Fibroblast of gingiva (primary cell): ENCODE measurements around the gene CACNA1F.
A peak's percentile ranks its signal among the peaks of the same experiment; 100 is the strongest.

Experiments used
- DNase-seq: peaks from one replicate; pipeline ENCODE4 v3.0.0-alpha.2; 2011; ENCODE audit warnings: low read depth

The CACNA1F gene

GRCh38 chrX:49233176-49233575, at the start of gene CACNA1F:
Gene CACNA1F, minus strand, starts transcription at chrX:49233340. Its CDS starts 31 bp downstream, at chrX:49233309.
- DNase-seq: no peak

DNA sequence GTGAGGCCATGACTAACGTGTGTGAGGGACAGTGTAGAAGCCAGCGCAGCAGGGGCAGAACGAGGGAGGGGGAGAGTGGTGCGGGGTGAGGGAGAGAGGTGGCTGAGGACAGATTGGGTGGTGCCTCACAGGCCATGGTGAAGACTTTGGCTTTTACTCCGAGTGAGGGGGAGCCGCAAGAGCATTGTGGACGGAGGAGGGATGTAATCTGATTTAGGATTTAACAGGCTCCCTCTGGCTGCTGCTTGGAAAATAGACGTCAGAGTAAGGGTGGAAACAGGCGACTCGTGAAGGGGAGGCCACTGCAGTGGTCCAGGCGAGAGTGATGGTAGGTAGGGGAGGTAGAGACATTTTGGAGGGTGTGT, 49.5 kb upstream of the CACNA1F start:
- peak; percentile 4 for DNase-seq

DNA sequence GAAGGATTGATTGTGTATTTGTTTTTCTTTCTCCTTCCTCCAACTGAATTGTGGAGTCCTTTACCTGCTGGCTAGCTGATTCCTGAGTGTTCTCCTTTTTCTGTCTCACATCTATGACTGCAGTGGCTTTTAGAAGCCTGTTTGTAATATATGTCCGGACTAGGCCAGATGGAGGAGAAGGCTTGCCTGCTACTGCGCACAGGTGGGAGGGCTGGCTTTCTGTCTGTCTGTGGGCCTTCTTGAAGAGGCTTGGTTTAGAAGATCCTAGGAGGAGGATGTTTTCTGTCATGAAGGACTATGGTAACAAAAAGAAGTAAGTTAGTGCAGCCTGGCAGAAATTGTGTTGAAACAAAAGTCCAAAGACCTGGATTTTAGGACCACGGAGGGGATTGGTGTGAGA, 44.9 kb upstream of the CACNA1F start:
- no peak for DNase-seq

DNA sequence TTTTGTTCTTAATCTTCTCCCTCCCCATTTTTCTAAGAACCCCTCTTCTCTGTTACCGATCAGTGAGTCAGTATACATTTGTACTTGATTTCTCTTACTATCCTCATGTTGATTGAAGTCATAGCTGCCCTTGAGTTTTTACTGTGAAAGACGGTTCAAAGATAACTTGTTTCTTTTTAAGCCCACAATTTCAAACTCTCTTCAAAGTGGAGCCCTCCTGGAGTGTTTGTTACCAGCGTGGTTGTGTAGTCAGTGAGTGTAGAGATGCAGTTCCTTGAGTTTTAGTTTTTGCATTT, 44.3 kb upstream of the CACNA1F start:
- no peak for DNase-seq

- peak; percentile 4 for DNase-seq
Observed at GRCh38 chrX:49276671-49277534, 43.8 kb upstream of the CACNA1F start.

GRCh38 chrX:49276207-49276606, 43.1 kb upstream of the CACNA1F start:
- DNase-seq: no peak

DNA sequence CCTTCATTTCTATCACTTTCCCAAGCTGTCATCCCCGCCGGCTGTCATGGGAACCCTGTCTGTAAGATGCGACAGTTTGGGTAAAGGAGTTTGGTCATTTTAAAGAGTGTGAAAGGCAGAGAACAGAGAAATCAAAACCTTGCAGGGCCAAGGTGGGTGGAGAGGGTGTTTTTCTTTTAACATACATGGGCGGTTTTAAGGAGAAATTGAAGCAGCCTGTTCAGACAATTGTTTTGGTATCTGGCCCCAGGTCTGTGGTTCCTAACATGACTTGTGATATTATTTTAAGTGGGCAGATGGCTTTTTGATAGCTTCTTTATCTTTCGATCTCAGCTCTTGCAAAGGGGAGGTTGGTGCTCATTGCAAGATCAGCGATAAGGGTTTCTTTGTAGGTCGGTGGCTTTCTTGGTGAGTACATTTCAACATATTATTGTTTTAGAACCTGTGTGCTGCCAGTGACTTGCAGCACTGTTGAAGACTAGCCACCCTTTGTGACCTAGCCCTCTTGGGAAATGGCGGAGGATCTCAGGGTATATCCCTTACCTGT, 40.1 kb upstream of the CACNA1F start:
- no peak for DNase-seq

DNA sequence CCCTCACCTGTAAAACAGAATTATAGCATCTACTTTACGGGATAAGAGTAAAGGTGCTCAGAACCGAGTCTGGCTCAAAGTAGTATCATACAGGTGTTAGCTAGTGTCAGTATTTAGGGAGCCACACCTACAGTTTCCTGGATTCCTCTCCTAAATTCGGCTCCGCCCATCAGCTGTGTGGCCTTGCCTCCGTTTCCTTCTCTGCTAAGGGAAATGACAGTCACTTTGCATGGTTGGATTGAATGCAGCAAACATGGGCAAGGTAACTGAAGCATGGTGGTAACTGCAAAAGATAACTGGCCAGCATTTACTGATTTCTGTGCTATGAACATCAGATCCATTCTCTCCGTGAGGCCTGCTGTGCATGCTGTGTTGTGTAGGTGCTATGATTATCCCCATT, 39.3 kb upstream of the CACNA1F start:
- DNase-seq: no peak

- no peak for DNase-seq
Observed at GRCh38 chrX:49271341-49271740, 38.2 kb upstream of the CACNA1F start.

DNA sequence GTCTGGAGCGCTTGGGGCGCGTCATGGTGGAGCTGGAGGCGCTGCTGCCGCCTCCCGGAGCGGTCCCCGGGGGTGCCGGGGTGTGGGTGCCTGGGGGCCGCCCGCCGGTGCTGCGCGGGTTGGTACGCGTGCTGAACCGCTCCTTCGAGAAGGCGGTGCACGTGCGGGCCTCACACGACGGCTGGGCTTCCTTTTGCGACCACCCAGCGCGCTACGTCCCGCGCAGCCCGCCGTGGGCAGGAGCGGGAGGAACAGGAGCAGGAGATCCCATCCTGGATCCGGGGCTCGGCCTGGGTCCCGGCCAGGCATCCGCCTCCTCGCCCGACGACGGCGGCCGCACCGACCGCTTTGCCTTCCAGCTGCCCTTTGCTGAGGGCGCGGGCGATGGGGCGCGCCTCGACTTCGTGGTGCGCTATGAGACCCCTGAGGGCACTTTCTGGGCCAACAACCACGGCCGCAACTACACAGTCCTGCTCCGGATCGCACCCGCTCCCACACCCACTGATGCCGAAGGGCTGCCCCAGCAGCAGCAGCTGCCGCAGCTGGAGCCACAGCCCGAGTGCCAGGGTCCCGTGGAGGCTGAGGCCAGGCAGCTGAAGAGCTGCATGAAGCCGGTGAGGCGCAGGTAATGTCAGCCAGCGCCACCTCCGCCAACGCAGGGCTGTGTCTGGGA, 37.2 kb upstream of the CACNA1F start:
- no peak for DNase-seq

DNA sequence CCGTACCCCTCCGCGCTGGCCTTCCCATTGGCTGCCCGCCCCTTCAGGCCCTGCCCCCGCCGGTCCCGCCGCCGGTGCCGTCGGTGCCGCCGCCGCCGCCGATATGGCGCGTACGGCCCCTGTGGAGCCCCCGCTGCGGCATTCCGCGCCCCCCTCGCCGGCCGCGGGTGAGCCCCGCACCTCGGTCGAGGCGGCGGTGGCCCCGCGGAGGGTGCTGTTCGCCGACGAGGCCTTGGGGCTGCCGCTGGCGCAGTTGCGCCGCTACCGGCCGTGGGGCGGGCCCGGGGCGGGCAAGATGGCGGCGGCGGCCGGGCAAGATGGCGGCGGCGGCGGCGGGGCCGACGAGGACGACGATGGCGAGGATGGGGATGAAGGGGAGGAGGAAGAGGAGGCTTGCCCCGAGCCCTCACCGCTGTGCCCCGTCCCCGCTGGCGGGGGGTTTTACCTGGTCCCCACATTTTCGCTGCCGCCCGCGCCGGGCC, 36.7 kb upstream of the CACNA1F start, which contains the start of gene PPP1R3F:
Gene PPP1R3F, plus strand, starts transcription at position 27 of the 482 bp plus-strand sequence. Its CDS starts 77 bp downstream, at position 104.
- DNase-seq: no peak

DNA sequence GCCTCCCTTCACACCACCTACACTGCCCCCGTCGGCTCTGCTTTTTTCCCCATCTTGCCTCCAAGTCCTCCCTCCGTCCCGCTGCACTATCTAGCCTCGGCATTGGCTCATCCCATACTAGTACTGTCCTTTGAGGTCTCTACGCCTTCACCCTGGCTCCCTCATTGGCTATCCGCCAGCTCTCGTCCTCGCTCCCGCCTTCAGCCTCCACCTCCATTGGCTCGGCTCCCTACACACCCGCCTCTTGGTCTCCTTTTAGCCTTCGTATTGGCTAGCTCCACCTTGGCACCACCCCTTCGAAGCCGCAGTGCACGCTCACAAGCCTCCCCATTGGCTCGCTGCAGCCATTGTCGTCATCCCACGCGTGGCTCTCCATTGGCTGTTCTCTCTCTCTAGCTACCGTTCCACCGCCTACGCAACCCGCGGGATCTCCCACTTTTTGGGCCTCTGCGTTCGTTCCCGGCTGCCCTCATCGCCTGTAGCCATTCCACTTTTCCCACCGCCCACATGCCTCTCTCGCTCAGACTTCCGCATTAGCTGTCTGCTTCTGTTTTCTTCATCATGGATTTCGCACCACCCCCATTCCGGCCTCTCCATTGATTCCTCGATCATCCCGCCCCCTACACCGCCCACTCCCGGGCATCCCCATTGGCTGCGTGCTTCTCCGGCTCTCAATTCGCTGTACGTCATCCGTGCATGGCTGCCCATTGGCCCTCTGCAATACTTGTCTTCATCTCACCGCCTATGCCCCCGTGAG, 36.0 kb upstream of the CACNA1F start:
- DNase-seq: peak; percentile 98

GRCh38 chrX:49268702-49269009, 35.5 kb upstream of the CACNA1F start:
- DNase-seq: no peak

DNA sequence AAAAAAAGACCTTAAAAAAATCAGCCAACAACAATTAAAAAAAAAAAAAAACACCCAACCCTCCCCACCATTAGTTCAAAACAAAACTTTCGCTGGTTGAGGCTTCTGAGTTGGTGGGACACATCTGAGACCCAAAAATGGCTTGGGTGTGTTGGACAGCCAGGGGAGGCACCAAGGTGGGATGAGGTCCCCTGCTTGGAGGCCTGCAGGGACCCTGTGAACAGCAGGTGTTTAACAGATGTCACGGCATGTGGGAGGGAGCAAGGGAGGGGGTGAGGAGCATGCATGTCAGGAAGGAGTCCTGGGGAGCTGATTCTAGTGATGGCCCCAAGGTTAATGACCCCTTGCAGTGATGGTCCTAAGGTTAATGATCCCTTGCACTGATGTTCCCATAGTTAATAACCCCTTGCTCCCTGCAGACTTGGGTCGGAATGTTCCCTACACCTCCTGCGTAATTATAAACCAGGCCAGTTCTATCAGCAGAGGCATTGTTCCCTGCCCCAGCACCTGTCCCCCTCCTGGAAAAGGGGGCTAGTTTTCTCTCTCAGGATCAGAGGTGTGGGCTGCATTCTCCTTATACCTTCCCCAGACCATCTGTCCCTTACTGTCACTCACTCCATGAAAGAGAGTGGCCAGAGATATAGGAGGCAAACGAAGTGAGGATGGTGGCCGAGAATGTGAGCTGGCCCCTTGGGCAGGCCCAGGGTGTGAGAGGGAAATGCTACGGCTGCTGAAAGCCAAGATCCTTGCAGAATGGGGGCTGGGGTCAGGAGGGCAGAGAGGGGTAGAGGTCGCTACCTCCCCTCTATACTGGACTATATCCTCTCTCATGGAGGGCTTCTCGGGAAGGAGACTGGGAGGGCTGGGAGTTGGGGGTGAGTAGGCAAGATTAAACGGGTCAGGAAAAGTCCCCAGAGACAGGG, 33.6 kb upstream of the CACNA1F start:
- DNase-seq: no peak

GRCh38 chrX:49264460-49264859, 31.3 kb upstream of the CACNA1F start, which contains the start of gene FOXP3:
Gene FOXP3, minus strand, starts transcription at chrX:49264710. Its CDS starts 6,205 bp downstream, at chrX:49258505.
- DNase-seq: no peak

GRCh38 chrX:49263631-49264030, 30.5 kb upstream of the CACNA1F start:
- DNase-seq: no peak

DNA sequence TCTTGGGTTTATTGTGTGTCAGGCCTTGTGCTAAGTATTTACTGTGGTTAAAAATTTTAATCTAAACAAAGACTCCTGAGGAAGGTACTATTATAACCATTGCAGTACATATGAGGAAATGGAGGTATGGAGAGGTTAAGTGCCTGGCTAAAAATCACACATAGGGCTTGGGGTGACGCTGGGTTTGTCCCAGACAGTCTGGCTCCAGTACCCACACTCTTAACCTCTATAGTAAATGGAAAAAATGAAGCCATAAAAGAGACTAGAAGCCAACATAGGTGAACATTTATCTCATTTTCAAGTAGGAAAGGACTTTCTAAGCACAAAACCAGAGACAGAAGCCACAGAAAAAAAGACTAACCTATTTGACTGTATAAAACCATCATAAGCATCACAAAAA, 29.5 kb upstream of the CACNA1F start:
- DNase-seq: no peak

- DNase-seq: no peak
Observed at GRCh38 chrX:49260221-49260985, 27.3 kb upstream of the CACNA1F start.

GRCh38 chrX:49258749-49259124, 25.6 kb upstream of the CACNA1F start:
- DNase-seq: no peak

DNA sequence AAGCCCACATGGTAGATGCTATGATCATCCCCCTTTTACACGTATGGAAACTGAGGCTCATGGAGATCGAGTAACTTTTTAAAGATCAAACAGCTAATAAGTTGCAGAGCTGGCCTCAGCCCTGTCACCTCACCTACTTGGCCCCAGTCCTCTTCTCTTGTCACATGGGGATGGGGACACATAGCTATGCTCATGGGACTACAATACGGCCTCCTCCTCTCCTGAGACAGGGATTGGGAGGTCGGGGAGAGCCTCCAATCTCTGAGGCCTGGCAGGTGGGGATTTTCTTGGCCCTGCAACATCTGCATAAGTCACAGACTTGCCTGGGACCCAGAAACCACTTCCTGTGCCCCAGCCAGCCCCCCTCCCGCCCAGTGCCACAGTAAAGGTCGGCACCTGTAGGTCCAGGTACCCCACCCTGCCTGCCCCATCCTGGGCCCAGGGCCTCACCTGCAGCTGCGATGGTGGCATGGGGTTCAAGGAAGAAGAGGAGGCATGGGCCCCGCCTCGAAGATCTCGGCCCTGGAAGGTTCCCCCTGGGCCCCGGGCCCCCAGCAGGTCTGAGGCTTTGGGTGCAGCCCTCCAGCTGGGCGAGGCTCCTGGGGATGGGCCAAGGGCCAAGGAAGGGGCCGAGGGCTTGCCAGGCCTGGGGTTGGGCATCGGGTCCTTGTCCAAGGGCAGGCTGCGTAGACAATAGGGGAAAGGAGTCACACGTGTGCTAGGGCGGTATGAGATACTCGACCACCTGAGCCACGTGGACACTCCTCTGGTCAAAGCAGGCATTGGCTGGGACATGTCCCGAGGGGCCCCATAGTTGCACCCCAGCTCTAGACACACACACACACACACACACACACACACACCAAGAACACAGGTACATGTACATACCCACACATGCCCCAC, 25.0 kb upstream of the CACNA1F start:
- no peak for DNase-seq
